Stimulated activated CD4-positive, alpha-beta T cell treated with anti-CD3 and anti-CD28 coated beads, Interleukin-12 subunit alpha, Interleukin-12 subunit beta, amount 100 ng/mL, for 4 hours (primary cell): ENCODE results near the gene NKX3-2.

Experiments used
- DNase-seq: peaks from one replicate; pipeline ENCODE4 v3.0.0-alpha.2; 2020

Gene NKX3-2

DNA sequence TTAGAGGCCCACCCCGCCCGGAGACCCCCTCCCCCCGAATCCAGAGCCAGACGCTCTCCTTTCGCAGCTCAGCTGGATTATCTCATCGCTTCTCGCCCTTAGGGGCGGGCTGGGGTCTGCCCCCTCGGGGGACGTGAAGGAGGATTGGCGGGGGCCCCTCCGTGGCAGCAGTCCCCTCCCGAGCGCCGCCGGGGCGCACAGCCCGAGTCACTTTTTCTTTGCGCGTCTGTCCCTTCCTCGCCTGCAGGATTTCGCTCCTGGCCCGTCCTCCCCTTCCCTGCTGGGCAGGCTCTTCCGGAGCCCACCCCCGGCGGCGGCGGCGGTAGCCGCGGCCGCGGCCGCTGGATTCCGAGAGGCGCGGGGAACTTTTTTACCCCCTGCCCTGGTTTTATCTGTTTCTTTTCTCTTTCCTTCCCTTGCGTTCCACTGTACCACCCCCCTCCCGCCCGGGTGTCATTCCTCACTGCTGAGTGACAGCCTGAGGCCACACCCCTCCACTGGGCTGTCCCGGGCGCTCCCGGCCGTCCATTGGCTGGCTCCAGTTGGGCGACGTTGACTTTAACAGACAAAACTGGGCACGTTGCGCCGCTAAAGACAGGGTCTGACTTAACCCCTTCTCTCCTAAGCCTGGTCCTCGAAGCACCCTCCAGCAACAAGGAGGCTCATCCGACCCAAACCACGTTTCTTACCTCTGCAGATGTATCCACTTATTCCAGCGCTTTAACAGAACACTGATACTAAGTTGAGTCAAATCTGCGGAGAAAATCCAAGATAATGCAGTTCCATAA is 492 bp upstream of the NKX3-2 start:
- peak; percentile 43 for DNase-seq

DNA sequence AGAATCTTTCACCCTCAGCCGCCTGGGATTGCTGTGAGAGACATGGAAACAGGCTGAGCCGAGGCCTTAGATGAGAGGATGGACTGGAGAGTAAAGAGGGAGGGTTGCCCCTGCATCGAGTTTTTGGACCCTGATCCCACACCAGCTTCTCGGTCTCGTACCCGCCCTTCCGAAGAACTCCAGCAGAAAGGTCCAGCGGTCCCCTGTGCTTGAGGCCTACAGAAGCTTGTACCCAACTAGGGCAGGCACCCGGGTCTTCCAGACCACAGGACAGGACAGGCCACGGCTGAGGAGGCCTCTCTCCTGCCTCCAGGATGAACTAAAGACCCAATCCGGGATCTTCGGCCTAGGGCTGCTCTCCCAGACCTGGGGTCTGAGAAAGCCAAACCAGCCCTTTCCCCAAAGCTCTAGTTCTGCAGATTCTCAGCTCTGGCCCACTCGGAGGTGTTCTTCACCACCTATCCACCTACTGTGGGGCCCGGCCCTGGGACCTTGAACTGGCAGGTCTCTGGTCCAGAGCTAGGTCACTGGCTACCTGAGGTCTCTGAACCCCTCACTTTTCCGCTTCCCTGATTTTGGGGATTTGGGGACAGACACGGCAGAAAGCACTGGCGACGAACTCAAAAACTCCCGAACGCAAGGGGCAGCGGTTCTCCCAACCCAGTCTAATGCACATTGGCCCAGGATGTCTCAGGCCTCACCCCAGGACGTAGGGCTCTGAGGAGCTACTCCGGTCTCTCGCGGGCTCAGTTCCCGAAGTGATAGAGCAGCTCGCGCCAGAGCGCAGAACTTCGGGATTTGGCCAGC is 1.1 kb downstream of the NKX3-2 start:
- DNase-seq: no peak

DNA sequence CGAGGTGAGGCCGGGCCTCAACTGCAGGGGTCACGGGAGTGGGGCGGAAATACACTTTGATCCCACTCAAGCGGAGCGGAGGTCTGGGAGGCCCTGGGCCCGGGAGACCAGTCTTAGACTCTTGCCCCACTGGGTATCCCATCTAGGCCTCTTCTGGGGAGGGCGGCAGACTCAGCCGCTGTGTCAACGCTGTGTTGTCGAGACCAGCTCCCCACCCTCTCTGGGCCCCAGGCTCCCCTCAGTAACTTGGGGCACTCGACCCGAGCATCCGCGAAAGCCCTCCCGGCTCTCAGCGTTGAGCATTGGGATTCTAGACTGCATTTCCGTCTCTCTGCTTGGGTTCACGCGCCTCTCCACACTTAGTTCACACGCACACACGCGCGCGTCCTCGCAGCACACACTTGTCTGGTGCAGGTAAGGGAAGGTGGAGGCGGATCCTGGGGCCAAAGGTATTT is 1.7 kb downstream of the NKX3-2 start:
- no peak for DNase-seq

DNA sequence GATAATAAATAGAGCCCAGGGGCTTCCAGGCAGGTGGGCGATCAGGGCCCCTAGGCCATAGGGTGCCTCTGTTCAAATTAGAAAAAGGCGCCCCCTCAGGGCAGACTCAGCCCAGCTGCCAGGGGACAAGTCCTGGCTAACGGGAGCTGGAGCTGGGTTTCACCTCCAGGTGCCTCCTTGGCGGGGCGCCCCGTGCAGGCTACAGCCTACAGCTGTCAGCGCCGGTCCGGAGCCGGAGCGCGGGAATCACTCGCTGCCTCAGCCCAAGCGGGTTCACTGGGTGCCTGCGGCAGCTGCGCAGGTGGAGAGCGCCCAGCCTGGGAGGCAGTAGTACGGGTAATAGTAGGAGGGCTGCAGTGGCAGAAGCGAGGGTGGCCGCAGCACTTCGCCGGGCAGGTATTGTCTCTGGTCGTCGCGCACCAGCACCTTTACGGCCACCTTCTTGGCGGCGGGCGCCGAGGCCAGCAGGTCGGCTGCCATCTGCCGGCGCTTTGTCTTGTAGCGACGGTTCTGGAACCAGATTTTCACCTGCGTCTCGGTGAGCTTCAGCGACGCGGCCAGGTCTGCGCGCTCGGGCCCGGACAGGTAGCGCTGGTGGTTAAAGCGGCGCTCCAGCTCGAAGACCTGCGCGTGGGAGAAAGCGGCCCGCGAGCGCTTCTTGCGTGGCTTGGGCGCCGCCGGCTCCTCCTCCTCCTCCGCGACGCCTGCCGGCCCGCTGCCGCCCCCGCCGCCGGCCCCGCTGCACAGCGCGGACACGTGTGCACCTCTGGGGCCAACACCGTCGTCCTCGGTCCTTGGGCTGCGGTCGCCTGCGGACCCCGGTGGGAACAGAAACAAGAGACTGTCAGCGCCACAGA is 2.4 kb downstream of the NKX3-2 start:
- DNase-seq: no peak

DNA sequence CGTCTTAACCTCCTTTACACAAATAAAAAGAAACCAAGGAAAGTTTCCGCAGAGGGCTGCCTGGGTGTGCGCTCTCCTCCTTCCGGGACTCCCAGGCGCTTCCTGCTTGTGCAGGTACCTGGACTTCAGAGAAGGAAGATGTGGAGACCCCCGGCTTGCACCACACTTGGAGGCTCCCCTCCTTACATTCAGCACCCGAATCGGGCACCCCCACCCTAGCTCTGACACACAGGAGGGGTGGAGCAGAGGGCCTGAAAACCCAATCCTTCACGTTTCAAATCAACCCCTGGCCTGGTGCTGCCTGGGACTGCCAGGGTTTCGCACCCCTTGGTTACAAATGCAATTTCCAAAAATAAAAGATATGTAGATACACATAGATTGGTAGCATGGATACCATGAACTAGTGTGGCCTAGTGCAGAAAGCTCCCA is 3.1 kb downstream of the NKX3-2 start:
- DNase-seq: no peak

DNA sequence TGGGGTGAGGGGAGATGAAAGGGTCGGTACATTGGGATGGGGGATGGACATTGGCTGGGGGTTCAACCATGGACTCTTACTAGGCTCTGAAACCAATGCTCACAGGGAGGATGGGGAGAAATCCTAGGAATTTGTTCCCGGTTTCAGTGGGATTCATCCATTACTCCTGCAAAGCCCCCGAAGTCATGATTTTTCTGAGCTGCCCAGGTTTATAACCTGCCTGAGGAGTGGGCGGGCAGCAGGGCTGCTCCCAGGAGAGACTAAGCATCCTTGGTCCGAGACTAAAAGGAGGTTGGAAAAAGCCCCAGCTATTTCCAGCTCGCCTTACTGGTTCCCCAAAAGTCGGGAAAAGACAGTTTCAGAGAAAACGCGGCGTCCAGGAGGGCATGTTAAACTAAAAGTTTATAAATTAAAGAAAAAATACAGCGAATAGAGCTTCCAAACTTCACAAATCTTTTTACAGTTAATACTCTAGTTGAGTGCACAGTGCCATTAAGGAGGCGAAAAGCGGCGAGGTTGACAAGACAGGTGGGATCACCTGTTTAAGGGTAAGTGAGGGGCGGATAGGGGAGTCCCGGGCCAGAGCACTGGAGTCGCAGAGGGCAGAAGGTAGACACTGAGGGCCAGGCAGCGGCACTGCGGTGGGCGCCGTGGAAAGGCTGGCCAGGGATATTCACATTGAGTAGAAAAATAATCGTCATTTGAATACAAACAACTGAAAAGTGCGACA is 3.7 kb downstream of the NKX3-2 start:
- DNase-seq: no peak

DNA sequence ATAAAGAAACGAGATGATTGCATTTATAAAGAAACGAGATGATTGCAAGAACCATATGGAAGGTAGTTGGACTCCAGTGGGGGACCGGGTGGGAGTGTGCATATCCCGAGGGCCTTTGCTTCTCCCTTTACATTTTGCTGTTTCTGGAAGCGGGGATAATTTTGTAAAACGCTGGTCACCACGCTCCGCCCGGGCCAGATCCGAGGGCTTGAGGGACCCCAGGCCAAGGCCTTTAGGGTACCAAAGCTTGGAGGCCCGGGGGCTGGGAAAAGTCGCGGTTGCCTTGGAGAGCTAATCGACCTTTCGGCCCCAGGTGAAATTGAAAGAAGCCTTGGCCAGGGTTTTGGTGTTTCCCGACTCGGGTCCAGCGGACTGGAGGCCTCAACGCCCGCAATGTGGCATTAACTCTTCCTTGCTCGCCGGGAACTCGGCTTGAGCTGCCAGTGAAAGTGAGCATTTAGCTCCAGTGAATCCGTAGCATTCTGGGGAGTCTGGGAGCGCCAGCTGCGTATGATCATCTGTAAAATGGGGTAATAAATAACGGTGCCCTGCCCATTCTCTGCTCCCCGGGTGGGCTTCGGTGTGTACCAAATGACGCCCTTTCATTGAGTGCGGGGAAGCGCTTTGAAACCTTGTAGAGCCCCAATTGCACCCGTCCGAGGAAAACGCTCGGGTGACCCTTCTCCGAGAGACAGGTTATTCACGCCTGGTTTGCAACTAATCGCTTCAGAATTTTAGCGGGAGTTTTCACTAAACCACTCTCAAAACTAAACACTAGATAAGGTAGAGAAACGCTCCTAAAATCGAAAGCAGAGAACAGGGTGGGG is 4.5 kb downstream of the NKX3-2 start:
- no peak for DNase-seq

DNA sequence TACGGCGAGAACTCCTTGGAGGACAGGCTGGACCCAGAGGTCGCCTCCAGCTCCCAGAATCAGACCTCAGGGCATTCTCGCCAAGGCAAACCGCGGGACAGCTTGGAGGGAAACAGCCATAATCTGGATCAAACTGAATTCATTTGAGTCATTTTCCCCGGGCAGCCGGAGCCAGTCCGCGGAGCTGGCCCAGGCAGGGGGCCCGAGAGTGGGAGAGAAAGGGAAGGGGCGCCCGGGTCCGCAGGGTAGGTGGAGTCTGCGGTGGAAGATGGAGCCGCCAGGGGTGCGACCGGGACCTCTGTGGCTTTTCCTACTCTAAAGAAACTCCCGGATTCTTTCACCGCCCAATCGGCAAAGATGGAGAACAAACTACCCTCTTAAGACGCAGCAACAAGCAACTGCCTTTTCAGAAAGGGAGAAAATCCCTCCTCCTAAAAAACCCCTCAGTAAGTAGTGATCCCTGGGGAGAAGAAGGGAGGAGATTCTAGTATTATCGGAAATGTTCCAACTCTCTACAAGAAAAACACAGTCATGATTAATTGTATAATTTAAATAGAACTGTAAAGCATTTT is 5.2 kb downstream of the NKX3-2 start:
- DNase-seq: no peak

DNA sequence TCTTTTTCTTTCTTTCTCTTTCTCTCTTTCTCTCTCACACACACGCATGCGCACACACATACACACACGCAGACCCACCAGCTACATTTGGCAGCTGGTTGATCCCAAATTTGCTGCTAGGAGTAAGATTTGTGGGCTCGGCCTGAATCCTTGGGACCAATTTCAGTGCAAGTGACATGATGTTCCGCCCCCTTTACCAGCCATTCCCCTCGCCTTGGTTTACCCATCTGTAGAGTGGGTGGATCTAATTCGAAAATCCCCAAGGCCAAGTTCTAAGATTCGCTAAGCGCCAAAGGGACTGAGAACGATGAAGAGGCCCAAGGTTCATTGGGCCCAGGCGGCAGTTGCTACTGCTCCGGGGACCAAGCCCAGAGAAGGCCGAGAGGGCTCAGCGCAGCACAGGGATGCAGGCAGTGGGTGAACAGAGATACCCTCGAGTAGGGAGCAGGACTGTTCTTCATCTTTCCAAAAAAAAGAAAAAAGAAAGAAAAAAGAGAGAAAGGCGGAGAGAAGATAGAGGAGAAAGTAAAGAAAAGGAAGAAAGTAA is 5.8 kb downstream of the NKX3-2 start:
- DNase-seq: no peak

DNA sequence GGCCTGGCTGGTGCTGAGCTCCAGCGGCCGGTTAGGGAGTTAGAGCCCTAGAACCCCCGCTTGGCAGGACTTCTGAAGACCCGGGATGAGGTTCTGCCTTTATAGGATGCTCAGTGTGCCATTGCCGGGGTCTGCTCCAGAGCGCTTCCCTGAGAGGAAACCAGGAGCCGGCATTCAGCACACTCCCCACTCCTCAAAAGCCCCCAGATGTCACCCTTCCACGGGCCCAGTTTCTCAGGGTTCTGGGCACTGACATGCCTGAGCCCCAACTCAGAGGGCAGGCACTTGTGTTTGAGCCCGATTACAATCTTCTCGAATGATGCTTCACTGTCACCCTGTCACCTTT is 6.5 kb downstream of the NKX3-2 start:
- no peak for DNase-seq

DNA sequence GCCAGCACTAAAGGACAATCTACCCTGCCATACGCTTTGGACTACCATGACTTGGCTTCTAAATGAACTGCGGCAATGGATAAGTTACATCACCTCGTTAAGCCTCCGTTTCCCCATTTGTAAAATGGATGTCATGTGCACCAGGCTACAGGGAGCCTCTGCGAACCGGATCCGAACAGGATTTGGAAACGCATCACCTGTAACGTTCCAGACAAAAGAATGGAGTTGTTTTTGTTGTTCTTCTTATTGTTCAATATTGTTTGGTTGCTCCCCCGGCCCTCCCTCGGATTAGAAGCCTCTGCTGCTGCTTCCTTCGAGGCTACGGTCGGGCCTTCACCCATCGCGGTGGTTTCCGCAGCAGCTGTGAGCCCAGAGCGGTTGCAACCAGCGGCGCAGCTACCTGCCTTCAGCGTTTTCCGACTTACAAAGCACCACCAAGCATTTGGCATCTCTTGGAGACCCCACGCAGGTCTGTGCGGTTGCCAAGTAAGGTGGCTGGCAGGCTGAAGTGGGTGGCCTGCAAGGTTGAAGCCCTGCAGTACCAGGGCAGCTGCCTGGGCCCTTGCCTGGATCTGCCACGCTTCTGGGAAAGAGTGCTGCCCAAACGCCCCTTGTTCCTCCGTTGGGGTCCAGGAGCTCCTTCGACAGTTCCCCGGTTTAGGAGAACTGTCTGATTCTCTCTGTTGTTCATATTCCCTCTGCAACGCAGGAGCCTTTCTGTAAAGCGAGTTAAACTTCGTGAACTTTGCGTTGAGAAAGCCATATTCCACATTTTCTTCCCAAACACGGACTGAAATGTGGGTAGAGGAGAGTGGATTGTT is 7.1 kb downstream of the NKX3-2 start:
- DNase-seq: no peak

DNA sequence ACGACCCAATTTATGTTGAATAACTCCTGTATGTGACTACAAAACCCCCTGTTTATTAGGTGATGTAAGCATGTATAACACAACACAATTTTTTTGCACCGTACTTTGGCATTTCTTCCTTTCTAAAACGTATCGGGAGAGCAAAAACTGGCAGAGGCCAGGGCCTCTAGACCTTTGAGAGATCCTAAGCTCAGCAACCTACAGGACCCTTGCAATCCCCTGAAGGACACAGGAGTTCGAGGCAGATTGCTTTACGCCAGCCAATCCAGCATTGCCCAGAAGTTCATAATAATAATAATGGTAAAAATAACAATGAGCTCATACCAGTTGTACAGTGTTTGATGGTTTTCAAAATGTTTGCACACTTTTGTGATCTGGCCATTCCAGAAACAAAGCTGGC is 7.7 kb downstream of the NKX3-2 start:
- DNase-seq: no peak

DNA sequence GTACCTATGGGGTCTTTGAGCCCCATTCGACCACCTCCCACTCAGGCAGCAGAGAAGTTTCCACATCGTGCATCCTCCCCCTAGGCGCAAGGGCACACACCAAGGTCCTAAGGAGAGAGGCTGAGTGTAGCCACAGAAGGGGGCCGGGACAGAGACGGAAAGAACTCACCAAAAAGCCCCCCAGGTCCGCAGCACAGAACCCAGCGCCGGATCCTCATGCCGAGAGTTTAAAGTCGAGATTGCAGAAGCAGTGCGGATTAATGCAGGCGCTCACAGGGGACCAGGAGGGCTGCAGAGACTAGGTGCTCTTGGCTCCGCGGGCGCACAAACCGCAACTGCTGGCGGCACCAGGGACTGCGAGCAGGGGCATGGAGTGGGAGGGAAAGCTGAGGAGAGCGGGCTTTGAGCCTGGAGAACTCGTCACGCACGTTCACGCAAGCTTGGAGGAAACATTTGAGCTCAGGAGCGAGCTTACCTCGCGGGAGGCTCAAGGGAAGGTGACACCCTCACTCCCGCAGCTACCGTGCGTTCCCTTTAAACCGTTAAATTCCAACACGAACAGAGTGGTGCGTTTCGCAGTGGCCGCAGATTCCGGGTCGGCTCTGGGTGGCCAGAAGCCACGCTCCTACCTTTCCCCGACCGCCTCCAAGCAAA is 8.5 kb downstream of the NKX3-2 start:
- DNase-seq: no peak

DNA sequence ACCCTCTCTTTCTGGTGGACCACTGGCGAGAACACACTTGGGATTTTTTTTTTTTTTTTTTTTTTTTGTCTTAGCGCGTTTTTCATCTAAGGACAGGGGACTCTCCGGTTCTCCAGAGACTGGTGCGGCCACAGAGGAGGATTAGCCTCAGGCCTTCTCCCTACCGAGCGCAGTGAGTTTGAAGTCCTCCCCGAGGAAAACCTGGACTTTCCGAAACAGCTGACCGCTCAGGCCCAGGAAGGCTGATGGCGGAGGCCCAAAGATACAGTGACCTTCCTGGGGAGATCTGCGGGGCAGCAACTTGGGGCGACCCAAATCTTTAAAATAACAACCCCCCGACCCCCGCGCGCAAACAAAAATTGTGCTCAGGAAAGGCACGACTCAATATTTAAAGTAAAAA is 9.2 kb downstream of the NKX3-2 start:
- DNase-seq: no peak

DNA sequence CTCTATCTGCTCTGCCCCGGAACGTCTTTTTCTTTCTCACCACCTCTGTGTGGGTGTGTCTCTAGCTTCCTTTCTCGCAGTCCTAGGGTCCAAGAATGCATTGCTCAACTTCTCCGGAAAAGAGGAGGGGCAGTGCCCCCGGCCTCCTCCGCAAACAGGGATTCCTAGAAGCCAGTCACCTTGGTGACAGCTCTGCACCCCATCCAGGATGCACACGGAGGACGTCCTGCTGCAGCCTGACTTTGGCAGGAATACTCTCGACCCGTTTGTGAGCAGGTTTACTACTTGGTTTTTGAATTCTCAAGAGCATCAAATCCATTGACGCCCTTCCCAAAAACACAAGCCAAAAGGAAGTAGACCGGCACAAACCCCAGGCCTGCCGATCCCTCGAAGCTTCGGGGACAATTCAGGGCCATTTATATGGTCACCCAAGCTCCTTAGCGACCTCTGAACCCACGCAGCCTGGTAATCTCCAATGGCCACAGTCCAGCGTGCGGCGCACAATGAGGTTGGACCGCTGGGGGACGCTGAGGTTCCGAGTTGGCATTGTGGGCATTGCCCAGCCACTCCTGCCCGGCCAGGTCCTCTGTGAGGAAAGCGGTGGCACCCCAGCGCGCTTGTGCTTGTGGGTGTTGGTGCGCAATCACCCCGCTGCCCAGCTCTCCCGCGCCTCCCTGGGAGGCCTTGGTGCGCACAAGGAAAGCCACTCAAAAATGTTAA is 9.8 kb downstream of the NKX3-2 start:
- no peak for DNase-seq

DNA sequence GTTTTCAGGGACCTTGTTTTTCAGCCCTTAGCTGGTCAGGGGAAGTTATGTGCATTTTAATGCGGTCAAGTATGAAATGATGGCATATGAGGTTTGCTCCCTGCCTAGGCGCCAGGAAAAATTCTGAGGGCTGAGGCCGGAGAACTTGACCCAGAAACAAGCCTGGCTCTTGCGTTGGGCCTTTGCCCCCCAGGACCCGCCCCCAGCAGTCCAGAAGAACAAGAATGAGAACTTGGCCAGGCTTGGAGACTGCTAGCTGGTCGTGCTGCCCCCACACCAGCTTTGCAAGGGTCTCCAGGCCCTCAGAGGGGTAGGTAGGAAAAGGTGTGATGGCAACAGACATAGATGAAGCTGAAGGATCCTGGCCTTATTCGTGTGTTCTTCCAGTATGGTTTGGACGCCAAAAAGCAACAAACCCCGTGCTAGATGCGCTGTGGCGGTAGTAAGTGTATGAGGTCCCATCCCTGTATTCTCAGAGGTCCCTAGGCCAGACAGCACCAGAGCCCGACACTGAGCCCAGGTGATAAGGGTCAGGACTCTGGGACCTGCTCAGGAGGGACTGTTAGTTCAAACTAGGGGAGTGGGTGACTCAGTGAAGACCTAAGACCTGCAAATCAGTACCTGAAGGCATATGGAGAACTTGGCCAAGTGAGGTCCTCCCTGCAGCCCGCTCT is 10.5 kb downstream of the NKX3-2 start:
- DNase-seq: no peak

DNA sequence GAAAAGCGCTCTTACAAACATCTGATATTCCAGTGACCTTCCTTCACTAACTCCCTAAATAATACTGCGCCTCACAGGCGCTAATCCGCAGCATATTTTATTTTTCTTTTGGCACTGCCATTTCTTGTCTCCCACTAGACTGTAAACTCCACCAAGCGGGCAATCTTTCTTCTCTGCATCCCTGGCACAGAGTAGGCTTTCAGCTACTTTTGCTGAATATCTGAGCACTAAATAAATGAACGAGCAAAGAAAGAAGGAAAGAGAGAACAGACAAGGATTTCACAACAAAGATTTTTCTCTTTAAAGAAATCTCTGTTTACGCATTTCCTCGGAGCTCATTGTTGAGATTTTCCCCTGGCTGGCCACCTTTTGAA is 12.7 kb downstream of the NKX3-2 start:
- no peak for DNase-seq
